Measurements from ENCODE around the gene GTF2I. TPM values are rescaled to one million over a fixed set of nuclear protein-coding genes. Genes with fewer than 3 reads are reported as not detected.

The GTF2I gene
- polyA plus RNA-seq, 3 donors: 31.8 to 95.6 (median 35.7) TPM

Other genes with a start within 250 kb of the GTF2I start
- 10 to 100 TPM in 1 of 3 donors, 1 to 10 TPM in 2; 4.0 to 10.1 (median 9.1) TPM for gene GTF2IRD1, start 203.8 kb upstream of the GTF2I start, polyA plus RNA-seq
- gene NCF1, start 116.3 kb downstream of the GTF2I start, polyA plus RNA-seq: 10 to 100 TPM in 1 of 3 donors, 1 to 10 TPM in 2; 1.2 to 11.7 (median 7.0) TPM
- gene GTF2IRD2, start 193.9 kb downstream of the GTF2I start, polyA plus RNA-seq: 1 to 10 TPM; 3.3 to 9.9 (median 8.3) TPM